ENCODE results near the gene HES2.

The HES2 gene

DNA sequence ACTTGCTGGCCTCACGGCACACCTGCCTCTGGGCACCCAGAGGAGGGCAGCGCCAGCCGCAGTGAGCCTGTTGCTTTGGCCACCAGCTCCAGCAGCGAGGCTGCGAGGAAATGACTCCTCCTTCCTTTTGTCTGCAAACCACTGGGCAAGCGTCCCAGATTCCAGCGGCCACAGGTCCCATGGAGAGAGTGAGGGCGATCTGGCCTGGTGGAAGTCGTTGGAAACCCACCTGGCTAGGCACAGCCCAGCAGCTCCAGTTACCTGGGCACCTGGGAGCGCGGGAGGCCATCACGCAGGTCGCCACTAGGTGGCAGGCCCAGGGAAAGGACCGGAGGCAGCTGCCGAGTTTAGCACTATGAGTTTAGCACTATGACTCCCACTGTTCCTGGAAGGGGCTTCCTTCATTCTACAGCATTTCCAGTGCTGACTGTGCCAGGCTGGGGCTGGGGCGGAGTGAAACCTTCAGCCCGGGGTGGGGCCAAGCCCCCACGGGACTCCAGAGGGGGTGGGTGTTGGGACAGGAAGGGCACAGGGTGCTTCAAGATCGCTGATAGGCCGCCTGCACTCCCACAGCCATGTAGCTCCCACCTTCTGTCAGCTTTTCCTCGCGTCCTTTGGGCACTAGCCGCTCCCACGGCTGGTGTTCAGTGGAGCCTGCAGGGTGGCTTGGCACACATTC, 3.7 kb upstream of the HES2 start:
- no peaks in the 10 kb centered on the region for H3K9me3 ChIP-seq (ENCODE audit: control insufficient read depth, insufficient read depth, low read length)
- H3K4me1 ChIP-seq (ENCODE audit: insufficient read depth, low read length): peaks cover 3% of the 10 kb centered on the region
- no peaks in the 10 kb centered on the region for H3K36me3 ChIP-seq (ENCODE audit: insufficient read depth, low read length)
- peak overlapping the region; percentile 30; the same call in 1 of the 2 replicates for H3K9ac ChIP-seq (ENCODE audit: low read depth, low read length)

GRCh38 chr1:6421266-6421665, 1.5 kb upstream of the HES2 start:
- Histone ChIP-seq H3K4me1 (ENCODE audit: insufficient read depth, low read length) (peaks cover 11% of the 10 kb centered on the region), H3K36me3 (ENCODE audit: insufficient read depth, low read length) (no peaks in the 10 kb centered on the region), H3K9ac (ENCODE audit: low read depth, low read length) (no peak overlapping the region), H3K9me3 (ENCODE audit: control insufficient read depth, insufficient read depth, low read length) (no peaks in the 10 kb centered on the region)

GRCh38 chr1:6420454-6421042, 829 bp upstream of the HES2 start:
- H3K9me3 ChIP-seq (ENCODE audit: control insufficient read depth, insufficient read depth, low read length): no peaks in the 10 kb centered on the region
- peak overlapping the region; percentile 51; the same call in 1 of the 2 replicates for H3K9ac ChIP-seq (ENCODE audit: low read depth, low read length)
- peaks cover 18% of the 10 kb centered on the region for H3K4me1 ChIP-seq (ENCODE audit: insufficient read depth, low read length)
- H3K36me3 ChIP-seq (ENCODE audit: insufficient read depth, low read length): no peaks in the 10 kb centered on the region

DNA sequence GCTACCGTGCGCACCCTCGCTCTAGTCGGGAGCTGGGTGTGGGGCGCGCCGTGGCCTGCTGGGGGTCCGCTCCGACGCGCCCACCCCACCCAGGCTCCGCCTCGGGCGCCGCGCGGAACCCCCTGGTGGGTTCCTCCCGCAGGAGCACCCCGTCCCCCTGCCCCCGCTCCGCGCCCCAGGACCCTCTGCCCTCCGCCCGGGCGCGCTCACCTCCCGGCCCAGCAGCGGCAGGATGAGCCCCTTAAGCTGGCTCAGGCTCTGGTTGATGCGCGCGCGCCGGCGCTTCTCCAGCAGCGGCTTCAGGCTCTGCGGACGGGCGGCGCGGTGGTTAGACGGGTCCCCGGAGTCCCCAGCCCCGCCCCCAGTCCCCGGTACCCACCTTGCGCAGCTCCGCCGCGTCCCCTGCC, 319 bp downstream of the HES2 start:
- Histone ChIP-seq H3K4me1 (ENCODE audit: insufficient read depth, low read length) (peaks cover 28% of the 10 kb centered on the region), H3K9ac (ENCODE audit: low read depth, low read length) (peak overlapping the region; percentile 51; the same call in 1 of the 2 replicates), H3K36me3 (ENCODE audit: insufficient read depth, low read length) (no peaks in the 10 kb centered on the region), H3K9me3 (ENCODE audit: control insufficient read depth, insufficient read depth, low read length) (no peaks in the 10 kb centered on the region)

GRCh38 chr1:6418668-6419396, 887 bp downstream of the HES2 start:
- Histone ChIP-seq H3K9ac (ENCODE audit: low read depth, low read length) (peak overlapping the region; percentile 29; the same call in 1 of the 2 replicates), H3K36me3 (ENCODE audit: insufficient read depth, low read length) (no peaks in the 10 kb centered on the region), H3K9me3 (ENCODE audit: control insufficient read depth, insufficient read depth, low read length) (no peaks in the 10 kb centered on the region), H3K4me1 (ENCODE audit: insufficient read depth, low read length) (peaks cover 28% of the 10 kb centered on the region)

- Histone ChIP-seq H3K36me3 (ENCODE audit: insufficient read depth, low read length) (no peaks in the 10 kb centered on the region), H3K9me3 (ENCODE audit: control insufficient read depth, insufficient read depth, low read length) (no peaks in the 10 kb centered on the region), H3K4me1 (ENCODE audit: insufficient read depth, low read length) (peaks cover 28% of the 10 kb centered on the region), H3K9ac (ENCODE audit: low read depth, low read length) (no peak overlapping the region)
These were observed 1.6 kb downstream of the HES2 start for GRCh38 chr1:6417961-6418667.

DNA sequence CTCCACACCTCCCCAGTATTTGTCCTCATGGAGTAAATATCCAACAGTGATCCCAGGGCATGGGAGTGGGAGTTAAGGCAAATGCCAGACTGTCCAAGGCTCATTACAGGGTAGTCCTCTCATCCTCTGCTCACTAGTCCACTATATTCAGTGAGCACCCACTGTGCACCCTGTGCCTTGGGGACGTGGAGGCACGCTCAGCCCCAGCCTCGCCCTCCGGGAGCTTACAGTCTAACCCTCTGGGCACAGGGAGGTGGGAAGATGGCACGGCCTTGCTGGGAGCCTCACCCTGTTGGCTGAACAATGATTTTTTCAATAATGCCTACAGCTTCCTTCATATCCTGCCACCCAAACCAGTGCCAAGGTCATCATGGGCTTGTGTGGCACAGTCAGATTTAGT, 2.8 kb downstream of the HES2 start:
- Histone ChIP-seq H3K36me3 (ENCODE audit: insufficient read depth, low read length) (no peaks in the 10 kb centered on the region), H3K9me3 (ENCODE audit: control insufficient read depth, insufficient read depth, low read length) (no peaks in the 10 kb centered on the region), H3K9ac (ENCODE audit: low read depth, low read length) (no peak overlapping the region), H3K4me1 (ENCODE audit: insufficient read depth, low read length) (peaks cover 28% of the 10 kb centered on the region)

DNA sequence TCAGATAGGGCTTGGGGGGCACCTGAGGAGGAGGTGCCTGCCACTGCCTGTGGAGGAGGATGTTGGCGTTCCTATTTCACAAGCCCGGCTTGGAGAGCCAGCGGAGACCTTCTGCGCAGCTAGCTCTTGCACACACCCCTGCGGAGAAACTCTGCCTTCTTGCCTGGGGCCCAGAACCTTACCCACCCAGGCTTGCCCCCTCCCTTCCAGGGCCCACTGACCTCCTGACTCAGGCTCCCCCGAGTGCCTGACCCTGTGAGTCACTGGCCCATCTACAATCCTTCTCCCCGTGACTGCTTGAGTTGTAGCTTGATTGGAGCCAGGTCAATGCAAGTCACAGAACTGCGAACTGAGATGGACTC, 3.4 kb downstream of the HES2 start:
- no peaks in the 10 kb centered on the region for H3K36me3 ChIP-seq (ENCODE audit: insufficient read depth, low read length)
- H3K9me3 ChIP-seq (ENCODE audit: control insufficient read depth, insufficient read depth, low read length): no peaks in the 10 kb centered on the region
- no peak overlapping the region for H3K9ac ChIP-seq (ENCODE audit: low read depth, low read length)
- peaks cover 28% of the 10 kb centered on the region for H3K4me1 ChIP-seq (ENCODE audit: insufficient read depth, low read length)

GRCh38 chr1:6414881-6415626, 4.7 kb downstream of the HES2 start:
- Histone ChIP-seq H3K9ac (ENCODE audit: low read depth, low read length) (peak overlapping the region; percentile 29; the same call in 1 of the 2 replicates), H3K4me1 (ENCODE audit: insufficient read depth, low read length) (peaks cover 26% of the 10 kb centered on the region; the same call in 1 of the 2 replicates)

DNA sequence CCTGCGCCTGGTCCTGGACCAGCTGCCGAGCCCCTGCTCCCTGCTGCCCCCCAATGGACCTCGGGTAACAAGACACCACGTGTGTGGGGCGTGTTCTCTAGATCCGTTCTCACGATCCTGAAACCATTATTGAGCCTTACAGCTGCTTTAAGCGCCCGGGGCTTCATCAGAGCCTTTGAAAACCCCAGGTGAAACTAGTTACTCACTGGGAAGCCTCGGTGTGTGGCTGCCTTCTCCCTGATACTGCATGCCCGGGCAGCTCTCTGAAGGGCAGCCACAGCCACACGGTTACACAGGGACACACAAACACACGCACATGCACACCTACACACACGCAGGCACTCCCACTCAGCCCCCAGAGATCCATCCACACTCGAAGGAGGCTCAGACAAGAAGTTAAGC, 5.3 kb downstream of the HES2 start:
- no peaks in the 10 kb centered on the region for H3K36me3 ChIP-seq (ENCODE audit: insufficient read depth, low read length)
- H3K4me1 ChIP-seq (ENCODE audit: insufficient read depth, low read length): peaks cover 26% of the 10 kb centered on the region; the same call in 1 of the 2 replicates
- no peaks in the 10 kb centered on the region for H3K9me3 ChIP-seq (ENCODE audit: control insufficient read depth, insufficient read depth, low read length)
- peak overlapping the region; percentile 29; the same call in 1 of the 2 replicates for H3K9ac ChIP-seq (ENCODE audit: low read depth, low read length)

More at GRCh38 chr1:6414881-6415626, 4.7 kb downstream of the HES2 start:
- Histone ChIP-seq H3K9me3 (ENCODE audit: control insufficient read depth, insufficient read depth, low read length) (no peaks in the 10 kb centered on the region), H3K36me3 (ENCODE audit: insufficient read depth, low read length) (no peaks in the 10 kb centered on the region)

DNA sequence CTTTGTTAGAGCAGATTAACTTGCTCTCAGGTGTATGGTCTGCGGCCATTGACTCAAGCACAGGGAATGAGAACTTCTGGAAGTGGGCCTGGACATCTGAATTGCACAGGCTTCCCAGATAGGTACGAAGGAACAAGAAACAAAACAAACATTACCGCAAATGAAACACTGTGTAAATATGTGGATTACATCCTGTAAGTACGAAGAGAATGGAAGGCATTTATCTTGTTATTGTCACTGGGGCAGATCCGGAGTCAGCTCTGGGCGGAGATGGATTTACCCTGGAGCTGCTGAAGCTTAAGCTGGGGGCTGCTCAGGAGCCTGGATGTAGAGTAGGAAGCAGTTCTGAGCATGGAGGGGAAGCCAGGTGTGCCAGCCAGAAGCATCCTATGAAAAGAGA, 6.8 kb downstream of the HES2 start:
- Histone ChIP-seq H3K9me3 (ENCODE audit: control insufficient read depth, insufficient read depth, low read length) (no peaks in the 10 kb centered on the region), H3K36me3 (ENCODE audit: insufficient read depth, low read length) (no peaks in the 10 kb centered on the region), H3K4me1 (ENCODE audit: insufficient read depth, low read length) (peaks cover 23% of the 10 kb centered on the region; the same call in 1 of the 2 replicates)

DNA sequence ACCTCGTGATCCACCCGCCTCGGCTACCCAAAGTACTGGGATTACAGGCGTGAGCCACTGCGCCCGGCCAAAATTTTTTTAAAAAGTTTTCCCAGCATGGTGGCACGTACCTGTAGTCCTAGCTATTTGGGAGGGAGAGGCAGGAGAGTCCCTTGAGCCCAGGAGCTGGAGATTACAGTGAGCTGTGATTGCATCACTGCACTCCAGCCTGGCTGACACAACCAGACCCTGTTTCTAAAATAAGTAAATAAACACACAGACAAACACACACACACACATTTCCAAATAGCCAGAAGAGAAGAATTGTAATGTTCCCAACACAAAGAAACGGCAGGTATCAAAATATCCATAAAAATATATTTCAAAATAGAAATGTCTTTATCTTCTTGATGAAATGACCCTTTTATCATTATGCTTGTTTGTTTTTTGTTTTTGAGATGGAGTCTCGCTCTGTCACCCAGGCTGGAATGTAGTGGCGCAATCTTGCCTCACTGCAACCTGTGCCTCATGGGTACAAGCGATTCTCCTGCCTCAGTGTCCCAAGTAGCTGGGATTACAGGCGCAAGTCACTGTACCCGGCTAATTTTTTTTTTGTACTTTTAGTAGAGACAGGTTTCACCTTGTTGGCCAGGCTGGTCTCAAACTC, 9.3 kb downstream of the HES2 start:
- Histone ChIP-seq H3K9ac (ENCODE audit: low read depth, low read length) (no peak overlapping the region), H3K36me3 (ENCODE audit: insufficient read depth, low read length) (no peaks in the 10 kb centered on the region), H3K9me3 (ENCODE audit: control insufficient read depth, insufficient read depth, low read length) (no peaks in the 10 kb centered on the region)

More for the DNA sequence above, 6.8 kb downstream of the HES2 start:
- no peak overlapping the region for H3K9ac ChIP-seq (ENCODE audit: low read depth, low read length)

GRCh38 chr1:6409733-6410132, 10.0 kb downstream of the HES2 start:
- no peaks in the 10 kb centered on the region for H3K36me3 ChIP-seq (ENCODE audit: insufficient read depth, low read length)
- H3K9me3 ChIP-seq (ENCODE audit: control insufficient read depth, insufficient read depth, low read length): no peaks in the 10 kb centered on the region

More for the DNA sequence above, 9.3 kb downstream of the HES2 start:
- peaks cover 9% of the 10 kb centered on the region; the same call in 1 of the 2 replicates for H3K4me1 ChIP-seq (ENCODE audit: insufficient read depth, low read length)

More at GRCh38 chr1:6409733-6410132, 10.0 kb downstream of the HES2 start:
- Histone ChIP-seq H3K9ac (ENCODE audit: low read depth, low read length) (no peak overlapping the region), H3K4me1 (ENCODE audit: insufficient read depth, low read length) (peaks cover 5% of the 10 kb centered on the region; the same call in 1 of the 2 replicates)
